Gastroesophageal sphincter (tissue), 4 donors: ENCODE measurements around the gene SAMD1. TPM values are rescaled to one million over a fixed set of nuclear protein-coding genes. Genes with fewer than 3 reads are reported as not detected.
A peak's percentile ranks its signal among the peaks of the same experiment; 100 is the strongest.

Experiments used
- ATAC-seq: fragments of 150-250 bp; one replicate; pipeline ENCODE4 v1.9.1; 2016; ENCODE audit warnings: mild to moderate bottlenecking, moderate library complexity
- H3K27ac ChIP-seq, 4 donors: fragments of 200-600 bp; sonication (generic) in 3 of 4; 1 replicate in 3 of 4; 2 replicates in 1 of 4; pipeline ENCODE4 v1.5.1; 2016 to 2019
- H3K27me3 ChIP-seq: fragments of 200-600 bp; sonication (generic); one replicate; pipeline ENCODE4 v1.5.1; 2019
- H3K36me3 ChIP-seq, 2 donors: fragments of 200-600 bp; sonication (generic); one replicate each; pipeline ENCODE4 v1.5.1; 2019; ENCODE audit warnings: control low read depth in 1 of 2
- H3K4me1 ChIP-seq, 3 donors: fragments of 200-600 bp; sonication (generic); 1 replicate in 2 of 3; 2 replicates in 1 of 3; pipeline ENCODE4 v1.5.1; 2016 to 2019; ENCODE audit warnings: control low read depth in 2 of 3
- H3K4me3 ChIP-seq, 2 donors: fragments of 200-600 bp; sonication (generic); one replicate each; pipeline ENCODE4 v1.5.1; 2019; ENCODE audit warnings: mild to moderate bottlenecking in 1 of 2, moderate library complexity in 1 of 2
- H3K9me3 ChIP-seq, 3 donors: fragments of 200-600 bp; sonication (generic); one replicate each; pipeline ENCODE4 v1.5.1; 2017 to 2019; ENCODE audit warnings: control low read depth in 2 of 3
- EP300 ChIP-seq: sonication (generic); formaldehyde crosslinking; IDR thresholded peaks from one replicate; pipeline ENCODE4 v1.6.1; 2017; ENCODE audit warnings: antibody characterized with exemption, mild to moderate bottlenecking
- POLR2A ChIP-seq, 2 donors: fragments of 450-650 bp; IDR thresholded peaks; one replicate each; pipeline ENCODE4 v1.6.1; 2017; ENCODE audit warnings: antibody characterized with exemption in 2 of 2, mild to moderate bottlenecking in 2 of 2, moderate library complexity in 1 of 2
- POLR2AphosphoS5 ChIP-seq: sonication (generic); formaldehyde crosslinking; IDR thresholded peaks from one replicate; pipeline ENCODE4 v1.6.1; 2017; ENCODE audit warnings: antibody characterized with exemption
- WGBS, 2 donors: methylation state at CpG; one replicate each; pipeline ENCODE4 v1.1.5; 2018; ENCODE audit warnings: low coverage in 1 of 2; 5-methylcytosine and 5-hydroxymethylcytosine counted together
- total RNA-seq, 4 donors: library from RNA; depleted of rRNA; stranded (reverse); fragments of >200 nt; gene quantifications; one replicate each; pipeline ENCODE4 v1.1.0, GENCODE V29; 2016
- TF ChIP-seq, protein P1 (sequence below), 4 experiments: fragments of 200-600 bp in 2 of 4; fragments of 450-650 bp in 2 of 4; sonication (generic) in 1 of 4; IDR thresholded peaks; one replicate each; pipeline ENCODE4 v1.5.1; 2017 to 2019; ENCODE audit warnings: antibody characterized with exemption in 4 of 4, mild to moderate bottlenecking in 2 of 4, moderate library complexity in 2 of 4

Gene SAMD1
- total RNA-seq, 4 donors from 2014 or later: 21.9 to 61.3 (median 41.3) TPM

DNA sequence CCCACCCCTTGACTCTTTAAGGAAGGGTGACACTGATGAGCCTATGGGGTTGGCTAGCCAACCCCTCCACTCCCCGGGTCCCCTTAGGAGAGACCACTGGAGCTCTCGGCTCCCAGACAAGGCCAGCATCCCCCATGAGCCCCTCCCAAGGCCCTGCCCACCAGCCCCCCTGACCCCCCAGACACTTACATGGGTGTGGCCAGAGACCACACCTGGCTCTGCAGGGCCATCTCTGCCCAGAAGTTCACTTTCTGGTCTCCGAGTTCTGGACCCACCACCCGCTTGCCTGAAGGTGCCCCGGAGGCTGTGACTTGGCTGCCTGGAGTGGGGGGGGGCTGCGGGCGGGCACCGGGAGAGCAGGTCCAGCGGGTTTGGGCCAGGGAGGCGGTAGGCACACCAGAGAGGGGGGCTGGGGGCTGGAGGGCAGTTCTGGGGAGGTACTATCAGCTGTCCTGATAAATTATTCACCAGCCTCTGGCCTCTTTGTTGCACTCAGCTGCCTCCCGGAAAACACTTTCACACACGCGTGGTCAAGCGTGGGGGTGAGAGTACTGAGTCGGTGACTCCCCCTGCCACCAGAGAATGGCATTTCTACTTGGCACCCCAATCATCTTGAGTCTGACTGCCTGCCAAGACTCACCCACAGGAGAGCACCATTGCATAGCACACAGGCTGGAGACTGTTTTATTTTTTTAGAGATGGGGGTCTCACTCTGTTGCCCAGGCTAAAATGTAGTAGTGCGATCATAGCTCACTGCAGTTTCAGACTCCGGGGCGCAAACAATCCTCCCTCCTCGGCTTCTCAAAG is 28.6 kb downstream of the SAMD1 start, which contains the start of gene PALM3:
PALM3 (minus strand) TSS at position 326 of the 807 bp plus-strand sequence; CDS start at position 230, 96 bp downstream.
- ATAC-seq: no peak

DNA sequence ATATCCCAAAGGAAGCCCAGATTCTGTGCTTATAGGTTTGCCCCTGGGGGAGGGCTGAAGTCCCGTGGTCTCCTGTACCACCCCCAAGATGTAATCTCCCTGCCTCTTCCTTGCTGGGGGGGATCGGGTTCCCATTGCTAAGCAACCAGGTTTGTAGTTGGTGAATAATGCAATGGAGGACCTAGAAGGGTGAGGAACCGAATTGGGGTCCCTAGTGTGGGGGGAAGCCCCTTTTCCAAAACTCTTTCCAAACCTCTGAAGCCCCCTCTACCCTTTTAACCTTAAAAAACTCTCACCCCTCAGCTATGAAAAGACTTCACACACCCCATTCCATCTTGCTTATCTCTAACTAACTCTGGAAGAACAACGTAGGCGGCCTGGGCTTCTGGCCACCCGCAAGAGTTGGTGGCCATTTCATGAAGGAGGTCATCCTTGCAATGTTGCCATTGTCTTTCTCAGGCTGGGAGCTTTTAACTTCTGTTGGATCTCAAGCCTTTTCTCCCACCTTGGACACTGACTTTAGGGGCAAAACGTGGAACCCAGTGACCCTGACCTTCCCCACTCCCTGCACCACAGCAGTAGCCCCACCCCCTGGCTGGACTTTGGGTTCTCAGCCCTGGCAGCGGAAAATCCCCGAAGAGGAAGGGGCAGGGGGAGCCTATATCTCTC is 29.3 kb downstream of the SAMD1 start:
- no peaks in the 10 kb centered on the region for H3K9me3 ChIP-seq
- no peak for ATAC-seq
- H3K4me1 ChIP-seq: peaks cover 0 to 28% (median 10%) of the 10 kb centered on the region in 3 donors
- peaks cover 61% of the 10 kb centered on the region for H3K27me3 ChIP-seq
- H3K36me3 ChIP-seq: no peaks in the 10 kb centered on the region
- no peak overlapping the region for H3K27ac ChIP-seq
- TF ChIP-seq, protein P1, sequence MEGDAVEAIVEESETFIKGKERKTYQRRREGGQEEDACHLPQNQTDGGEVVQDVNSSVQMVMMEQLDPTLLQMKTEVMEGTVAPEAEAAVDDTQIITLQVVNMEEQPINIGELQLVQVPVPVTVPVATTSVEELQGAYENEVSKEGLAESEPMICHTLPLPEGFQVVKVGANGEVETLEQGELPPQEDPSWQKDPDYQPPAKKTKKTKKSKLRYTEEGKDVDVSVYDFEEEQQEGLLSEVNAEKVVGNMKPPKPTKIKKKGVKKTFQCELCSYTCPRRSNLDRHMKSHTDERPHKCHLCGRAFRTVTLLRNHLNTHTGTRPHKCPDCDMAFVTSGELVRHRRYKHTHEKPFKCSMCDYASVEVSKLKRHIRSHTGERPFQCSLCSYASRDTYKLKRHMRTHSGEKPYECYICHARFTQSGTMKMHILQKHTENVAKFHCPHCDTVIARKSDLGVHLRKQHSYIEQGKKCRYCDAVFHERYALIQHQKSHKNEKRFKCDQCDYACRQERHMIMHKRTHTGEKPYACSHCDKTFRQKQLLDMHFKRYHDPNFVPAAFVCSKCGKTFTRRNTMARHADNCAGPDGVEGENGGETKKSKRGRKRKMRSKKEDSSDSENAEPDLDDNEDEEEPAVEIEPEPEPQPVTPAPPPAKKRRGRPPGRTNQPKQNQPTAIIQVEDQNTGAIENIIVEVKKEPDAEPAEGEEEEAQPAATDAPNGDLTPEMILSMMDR (IDR thresholded peaks at IDR 0.05): no peak
- TF ChIP-seq EP300: no peak
- no peak for TF ChIP-seq POLR2A (IDR thresholded peaks at IDR 0.05)
- TF ChIP-seq POLR2AphosphoS5: no peak
- 36 to 60% methylated on average over 4 to 7 of the region's 9 CpGs for WGBS, 2 donors
- no peak overlapping the region for H3K4me3 ChIP-seq

More for the DNA sequence above, 28.6 kb downstream of the SAMD1 start, which contains the start of gene PALM3:
- no peaks in the 10 kb centered on the region for H3K9me3 ChIP-seq
- H3K4me1 ChIP-seq: peaks cover 0 to 26% (median 9%) of the 10 kb centered on the region in 3 donors
- TF ChIP-seq POLR2AphosphoS5 (no peak), POLR2A (IDR thresholded peaks at IDR 0.05) (no peak), EP300 (no peak)
- TF ChIP-seq, protein P1 (IDR thresholded peaks at IDR 0.05): no peak
- WGBS, 2 donors: 79 to 85% methylated on average over 4 to 5 of the region's 19 CpGs
- no peak within 1 kb of the TSS for H3K4me3 ChIP-seq
- H3K27me3 ChIP-seq: peaks cover 61% of the 10 kb centered on the region
- H3K36me3 ChIP-seq: no peaks in the 10 kb centered on the region
- H3K27ac ChIP-seq: no peak within 1 kb of the TSS

GRCh38 chr19:14059652-14060155 is 30.8 kb downstream of the SAMD1 start:
- peaks cover 61% of the 10 kb centered on the region for H3K27me3 ChIP-seq

DNA sequence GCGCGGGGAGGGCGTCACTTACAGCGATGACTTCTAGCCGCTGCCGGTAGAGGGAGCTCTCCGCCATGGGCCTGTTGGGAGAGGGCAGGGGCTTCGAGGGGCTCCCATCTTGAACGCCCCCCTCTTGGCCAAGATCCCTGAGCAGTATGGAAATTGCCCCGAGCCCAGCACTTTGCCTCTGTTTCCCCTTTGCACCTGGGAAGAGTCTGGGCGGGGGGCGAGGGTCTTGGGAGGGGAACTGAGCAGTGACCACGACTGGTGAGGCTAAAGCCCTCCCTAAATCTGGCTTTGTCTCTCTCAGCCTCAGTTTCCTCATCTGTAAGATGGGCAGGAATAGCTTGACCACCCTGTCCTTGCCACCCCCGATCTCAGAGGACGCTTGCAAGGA is 31.5 kb downstream of the SAMD1 start:
- no peak for ATAC-seq
- Histone ChIP-seq H3K4me1 (peaks cover 0 to 28% (median 10%) of the 10 kb centered on the region in 3 donors), H3K36me3 (no peaks in the 10 kb centered on the region), H3K27me3 (peaks cover 61% of the 10 kb centered on the region), H3K4me3 (no peak overlapping the region), H3K9me3 (no peaks in the 10 kb centered on the region), H3K27ac (no peak overlapping the region)
- no peak for TF ChIP-seq POLR2A (IDR thresholded peaks at IDR 0.05)
- TF ChIP-seq, protein P1 (IDR thresholded peaks at IDR 0.05): peak in 3 of 4 experiments; percentile 23 to 63 (median 43)
- WGBS, 2 donors: 13 to 38% methylated on average over 2 to 7 of the region's 15 CpGs

More at GRCh38 chr19:14059652-14060155, 30.8 kb downstream of the SAMD1 start:
- H3K4me1 ChIP-seq: peaks cover 0 to 28% (median 10%) of the 10 kb centered on the region in 3 donors
- no peak for ATAC-seq
- no peak overlapping the region for H3K4me3 ChIP-seq
- TF ChIP-seq POLR2A (IDR thresholded peaks at IDR 0.05) (no peak), EP300 (no peak), POLR2AphosphoS5 (no peak)
- TF ChIP-seq, protein P1 (IDR thresholded peaks at IDR 0.05): no peak
- H3K36me3 ChIP-seq: no peaks in the 10 kb centered on the region
- H3K27ac ChIP-seq: no peak overlapping the region
- H3K9me3 ChIP-seq: no peaks in the 10 kb centered on the region
- 39% methylated on average over 3 of the region's 8 CpGs; no CpG with 5 or more reads in 1 of the 2 donors for WGBS, 2 donors
